Neuronal stem cell (in vitro differentiated cells): ENCODE data around the gene AGO3.
A peak's percentile ranks its signal among the peaks of the same experiment; 100 is the strongest.
"Not testable (repeated sequence)": the region's sequence is repeated elsewhere in the genome, so short reads cannot be mapped to it uniquely, and the experiment has no call there.

ENCODE experiments used
- DNase-seq: peaks from one replicate; pipeline ENCODE4 v3.0.0-alpha.2; 2013; ENCODE audit warnings: low spot score
- H2AFZ ChIP-seq: one replicate; pipeline ENCODE4 v1.6.1; 2013; ENCODE audit warnings: mild to moderate bottlenecking, low read length, inconsistent platforms
- H2AK5ac ChIP-seq: 2 replicates; pipeline ENCODE4 v1.6.1; 2013; ENCODE audit warnings: low read depth, mild to moderate bottlenecking, inconsistent platforms, low read length, moderate library complexity, mixed read lengths
- H2BK120ac ChIP-seq: 2 replicates; pipeline ENCODE4 v1.6.1; 2013; ENCODE audit warnings: low read depth, mild to moderate bottlenecking, inconsistent platforms, low read length, moderate library complexity, mixed read lengths
- H2BK12ac ChIP-seq: one replicate; pipeline ENCODE4 v1.6.1; 2013; ENCODE audit warnings: low read length, inconsistent platforms
- H2BK15ac ChIP-seq: 2 replicates; pipeline ENCODE4 v1.6.1; 2013; ENCODE audit warnings: mild to moderate bottlenecking, low read length, inconsistent platforms, mixed read lengths
- H2BK5ac ChIP-seq: one replicate; pipeline ENCODE4 v1.6.1; 2013; ENCODE audit warnings: inconsistent platforms, mild to moderate bottlenecking, low read length, moderate library complexity
- H3K14ac ChIP-seq: one replicate; pipeline ENCODE4 v1.6.1; 2013; ENCODE audit warnings: low read length, inconsistent platforms
- H3K18ac ChIP-seq: 2 replicates; pipeline ENCODE4 v1.6.1; 2013; ENCODE audit warnings: low read length, inconsistent platforms
- H3K23ac ChIP-seq: 2 replicates; pipeline ENCODE4 v1.6.1; 2013; ENCODE audit warnings: low read depth, mild to moderate bottlenecking, mixed read lengths, low read length, inconsistent platforms; ENCODE audit not compliant: poor library complexity
- H3K27ac ChIP-seq: replicated peaks from 3 replicates; pipeline ENCODE4 v1.5.1; 2013; ENCODE audit warnings: low read length, inconsistent platforms
- H3K27me3 ChIP-seq, 3 experiments: 2 replicates each; pipeline ENCODE4 v1.6.1; 2013; ENCODE audit warnings: low read length in 3 of 3, mild to moderate bottlenecking in 2 of 3, inconsistent platforms in 1 of 3, low read depth in 1 of 3, mixed read lengths in 1 of 3, moderate library complexity in 1 of 3; ENCODE audit not compliant: control insufficient read depth in 3 of 3, insufficient read depth in 3 of 3
- H3K36me3 ChIP-seq, 2 donors: replicated peaks in 1 of 2; 2 replicates each; pipeline ENCODE4 v1.6.1; 2013; ENCODE audit warnings: low read length in 2 of 2; ENCODE audit not compliant: control insufficient read depth in 2 of 2, insufficient read depth in 2 of 2
- H3K4ac ChIP-seq: 2 replicates; pipeline ENCODE4 v1.6.1; 2013; ENCODE audit warnings: inconsistent platforms, mild to moderate bottlenecking, low read length, moderate library complexity
- H3K4me1 ChIP-seq, 2 donors: 1 replicate in 1 of 2; 2 replicates in 1 of 2; pipeline ENCODE4 v1.6.1; 2013; ENCODE audit warnings: low read length in 2 of 2, low read depth in 1 of 2; ENCODE audit not compliant: control insufficient read depth in 2 of 2, insufficient read depth in 1 of 2
- H3K4me2 ChIP-seq: one replicate; pipeline ENCODE4 v1.6.1; 2013; ENCODE audit warnings: mild to moderate bottlenecking, low read length, inconsistent platforms; ENCODE audit not compliant: insufficient read depth, poor library complexity, severe bottlenecking
- H3K4me3 ChIP-seq, 2 donors: 2 replicates each; pipeline ENCODE4 v1.5.1; 2013; ENCODE audit warnings: low read length in 2 of 2, mild to moderate bottlenecking in 2 of 2, inconsistent platforms in 1 of 2, moderate library complexity in 1 of 2
- H3K79me1 ChIP-seq: one replicate; pipeline ENCODE4 v1.6.1; 2013; ENCODE audit warnings: low read depth, mild to moderate bottlenecking, inconsistent platforms, low read length, moderate library complexity
- H3K9ac ChIP-seq: one replicate; pipeline ENCODE4 v1.6.1; 2013; ENCODE audit warnings: mild to moderate bottlenecking, low read depth, low read length, inconsistent platforms; ENCODE audit not compliant: poor library complexity
- H3K9me3 ChIP-seq, 2 donors: replicated peaks in 1 of 2; 2 replicates each; pipeline versions ENCODE3 to v1.6.1; 2013; ENCODE audit warnings: low read length in 2 of 2, mild to moderate bottlenecking in 2 of 2, inconsistent platforms in 1 of 2, low read depth in 1 of 2, mixed read lengths in 1 of 2, moderate library complexity in 1 of 2; ENCODE audit not compliant: control insufficient read depth in 2 of 2, insufficient read depth in 1 of 2
- H4K8ac ChIP-seq: one replicate; pipeline ENCODE4 v1.6.1; 2013; ENCODE audit warnings: low read depth, mild to moderate bottlenecking, inconsistent platforms, low read length, moderate library complexity
- H4K91ac ChIP-seq: one replicate; pipeline ENCODE4 v1.6.1; 2013; ENCODE audit warnings: low read length, low read depth, mild to moderate bottlenecking, inconsistent platforms; ENCODE audit not compliant: poor library complexity
- WGBS, 2 donors: extraction: QIAGEN DNeasy Blood & Tissue Kit; methylation state at CpG; one replicate each; pipeline ENCODE4 v1.1.7; 2013; ENCODE audit warnings: missing lambda C conversion rate in 2 of 2, mixed read lengths in 1 of 2; ENCODE audit not compliant: insufficient read length in 2 of 2, insufficient replicate concordance in 1 of 2; ENCODE audit errors: extremely low coverage in 2 of 2; 5-methylcytosine and 5-hydroxymethylcytosine counted together

Gene AGO3

DNA sequence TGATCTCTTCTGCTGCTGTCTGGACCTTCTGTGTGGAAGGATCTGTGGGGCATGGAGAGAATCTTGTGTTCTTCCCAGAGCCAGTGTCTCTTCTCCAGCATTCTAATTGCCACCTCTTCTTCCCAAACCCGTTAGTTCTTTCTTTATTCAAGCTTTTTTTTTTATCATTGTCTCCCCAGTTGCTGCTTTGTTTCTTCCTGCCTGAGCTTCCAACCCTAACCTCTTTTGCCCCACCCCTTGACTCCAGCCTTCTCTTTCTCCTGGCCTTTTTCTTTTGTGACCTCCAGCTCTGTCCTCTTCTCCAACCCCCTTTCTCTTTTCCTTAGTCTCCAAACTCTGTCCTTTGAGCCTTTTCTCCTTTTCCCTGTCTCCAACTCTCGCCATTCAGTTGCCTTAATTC is 43.4 kb upstream of the AGO3 start:
- no CpG with 5 or more reads among the region's 2 CpGs for WGBS, 2 donors
- no peak overlapping the region for H3K27ac ChIP-seq
- no peak overlapping the region for H2AK5ac ChIP-seq

DNA sequence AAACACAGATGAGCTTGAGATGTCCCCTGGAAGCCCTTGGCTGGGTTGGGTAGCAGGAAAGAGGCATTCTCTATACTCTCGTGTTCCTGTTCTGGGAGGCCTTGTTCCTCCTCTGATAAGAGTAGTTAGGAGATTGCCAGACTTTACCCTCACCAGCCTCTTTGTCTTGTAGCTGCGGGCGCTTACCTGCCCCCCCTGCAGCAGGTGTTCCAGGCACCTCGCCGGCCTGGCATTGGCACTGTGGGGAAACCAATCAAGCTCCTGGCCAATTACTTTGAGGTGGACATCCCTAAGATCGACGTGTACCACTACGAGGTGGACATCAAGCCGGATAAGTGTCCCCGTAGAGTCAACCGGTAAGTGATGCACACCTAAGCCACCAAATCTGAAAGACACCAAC is 42.6 kb upstream of the AGO3 start:
- peaks cover 4% of the 10 kb centered on the region for H3K79me1 ChIP-seq
- H3K14ac ChIP-seq = no peak overlapping the region
- H4K8ac ChIP-seq = no peak overlapping the region
- H3K27ac ChIP-seq = no peak overlapping the region
- no peak overlapping the region for H3K4ac ChIP-seq
- no peak overlapping the region for H2BK12ac ChIP-seq
- no peak overlapping the region for H2BK5ac ChIP-seq
- no peak overlapping the region for H2BK120ac ChIP-seq
- H2AFZ ChIP-seq = no peak overlapping the region
- no peak overlapping the region for H4K91ac ChIP-seq
- H3K27me3 ChIP-seq = no peaks in the 10 kb centered on the region
- no peaks in the 10 kb centered on the region for H3K9me3 ChIP-seq
- no peak overlapping the region for H3K18ac ChIP-seq
- H3K23ac ChIP-seq = no peak overlapping the region
- H3K4me1 ChIP-seq = peaks cover 28 to 33% of the 10 kb centered on the region in 2 donors
- H3K36me3 ChIP-seq = peaks cover 11 to 52% of the 10 kb centered on the region in 2 donors
- H3K9ac ChIP-seq = no peak overlapping the region
- no peak overlapping the region for H2BK15ac ChIP-seq
- WGBS, 2 donors = no CpG with 5 or more reads among the region's 11 CpGs
- DNase-seq = no peak
- no peak overlapping the region for H2AK5ac ChIP-seq
- H3K4me2 ChIP-seq = no peak overlapping the region
- no peak overlapping the region for H3K4me3 ChIP-seq

More for the DNA sequence above, 43.4 kb upstream of the AGO3 start:
- DNase-seq = no peak
- H2BK12ac ChIP-seq = no peak overlapping the region
- H3K4me2 ChIP-seq = no peak overlapping the region
- no peak overlapping the region for H2BK120ac ChIP-seq
- peaks cover 7% of the 10 kb centered on the region for H3K79me1 ChIP-seq
- H2BK5ac ChIP-seq = no peak overlapping the region
- H3K18ac ChIP-seq = no peak overlapping the region
- H3K36me3 ChIP-seq = peaks cover 9 to 44% of the 10 kb centered on the region in 2 donors
- no peak overlapping the region for H4K8ac ChIP-seq
- H3K4me3 ChIP-seq = no peak overlapping the region
- H2AFZ ChIP-seq = no peak overlapping the region
- no peak overlapping the region for H4K91ac ChIP-seq
- no peak overlapping the region for H3K9ac ChIP-seq
- no peak overlapping the region for H3K14ac ChIP-seq
- H3K23ac ChIP-seq = no peak overlapping the region
- H2BK15ac ChIP-seq = no peak overlapping the region
- H3K27me3 ChIP-seq = no peaks in the 10 kb centered on the region
- no peak overlapping the region for H3K4ac ChIP-seq
- H3K4me1 ChIP-seq = peaks cover 29 to 36% of the 10 kb centered on the region in 2 donors
- no peaks in the 10 kb centered on the region for H3K9me3 ChIP-seq

DNA sequence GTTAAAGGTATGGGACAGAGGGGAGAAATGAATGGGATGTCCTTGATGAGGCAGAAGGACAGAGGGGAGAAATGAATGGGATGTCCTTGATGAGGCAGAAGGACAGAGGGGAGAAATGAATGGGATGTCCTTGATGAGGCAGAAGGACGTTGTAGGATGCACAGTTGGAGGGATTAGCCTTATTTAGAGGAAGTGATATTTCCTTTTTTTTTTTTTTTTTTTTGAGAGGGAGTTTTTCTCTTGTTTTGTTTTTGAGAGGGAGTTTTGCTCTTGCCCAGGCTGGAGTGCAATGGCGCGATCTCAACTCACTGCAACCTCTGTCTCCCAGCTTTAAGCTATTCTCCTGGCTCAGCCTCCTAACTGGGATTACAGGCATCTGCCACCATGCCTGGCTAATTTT is 41.9 kb upstream of the AGO3 start:
- not testable (repeated sequence) for H3K27me3 ChIP-seq, H3K18ac ChIP-seq, H3K23ac ChIP-seq, H2AK5ac ChIP-seq, H2BK120ac ChIP-seq, H2BK15ac ChIP-seq, H2BK12ac ChIP-seq, DNase-seq, H3K14ac ChIP-seq, H4K91ac ChIP-seq, H3K79me1 ChIP-seq, H2BK5ac ChIP-seq, H3K9me3 ChIP-seq, H3K4ac ChIP-seq, H3K4me3 ChIP-seq, H4K8ac ChIP-seq, H3K4me2 ChIP-seq, H3K27ac ChIP-seq, H2AFZ ChIP-seq, H3K9ac ChIP-seq
- no CpG with 5 or more reads among the region's 3 CpGs for WGBS, 2 donors
- Histone ChIP-seq H3K4me1 (peaks cover 28 to 33% of the 10 kb centered on the region in 2 donors), H3K36me3 (peaks cover 17 to 59% of the 10 kb centered on the region in 2 donors)

DNA sequence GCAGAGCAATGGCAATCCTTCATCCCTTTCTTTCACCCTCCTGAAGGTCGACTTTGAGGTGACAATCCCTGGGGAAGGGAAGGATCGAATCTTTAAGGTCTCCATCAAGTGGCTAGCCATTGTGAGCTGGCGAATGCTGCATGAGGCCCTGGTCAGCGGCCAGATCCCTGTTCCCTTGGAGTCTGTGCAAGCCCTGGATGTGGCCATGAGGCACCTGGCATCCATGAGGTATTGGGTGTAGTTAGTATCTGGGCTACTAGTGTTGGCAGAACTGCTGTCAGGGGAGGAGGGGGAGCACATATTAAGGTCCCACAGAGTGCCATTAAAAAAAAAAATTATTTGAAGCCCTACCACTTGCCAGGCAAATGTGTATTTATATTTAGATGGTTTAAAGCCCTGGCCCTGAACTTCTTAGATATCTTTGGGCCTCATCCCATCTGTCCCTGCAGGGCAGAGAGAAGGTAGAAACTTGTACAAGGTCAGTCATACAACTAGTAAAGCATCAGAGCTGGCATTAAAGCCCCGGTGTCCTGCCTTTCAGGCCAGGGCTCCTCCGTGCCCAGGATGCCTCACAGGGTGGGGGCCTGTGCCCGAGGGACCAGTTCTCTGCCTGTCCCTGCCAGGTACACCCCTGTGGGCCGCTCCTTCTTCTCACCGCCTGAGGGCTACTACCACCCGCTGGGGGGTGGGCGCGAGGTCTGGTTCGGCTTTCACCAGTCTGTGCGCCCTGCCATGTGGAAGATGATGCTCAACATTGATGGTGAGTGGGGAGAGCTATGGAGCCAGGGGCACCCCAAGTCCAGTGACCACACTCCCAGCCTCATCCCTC is 37.6 kb upstream of the AGO3 start:
- DNase-seq = no peak
- Histone ChIP-seq H3K4me1 (peaks cover 0 to 1% of the 10 kb centered on the region in 2 donors), H3K79me1 (peaks cover 4% of the 10 kb centered on the region), H3K27me3 (no peaks in the 10 kb centered on the region), H3K9ac (no peak overlapping the region), H3K4ac (no peak overlapping the region), H3K4me3 (no peak overlapping the region), H2BK12ac (no peak overlapping the region), H3K4me2 (no peak overlapping the region), H2BK15ac (no peak overlapping the region), H2BK120ac (no peak overlapping the region), H2AFZ (no peak overlapping the region), H3K36me3 (peaks cover 26 to 97% of the 10 kb centered on the region in 2 donors), H2BK5ac (no peak overlapping the region), H3K9me3 (no peaks in the 10 kb centered on the region), H4K91ac (no peak overlapping the region), H3K14ac (no peak overlapping the region), H3K18ac (no peak overlapping the region), H2AK5ac (no peak overlapping the region), H3K27ac (no peak overlapping the region), H4K8ac (no peak overlapping the region), H3K23ac (peak overlapping the region; percentile 75)
- no CpG with 5 or more reads among the region's 14 CpGs for WGBS, 2 donors
